ENCODE data around the gene FOXD4.
"Not testable (repeated sequence)": the region's sequence is repeated elsewhere in the genome, so short reads cannot be mapped to it uniquely, and the experiment has no call there.

The FOXD4 gene

GRCh38 chr9:109540-109939, 8.7 kb downstream of the FOXD4 start:
- H3K27ac ChIP-seq; intact Hi-C loops (cut with DNase I; ENCODE audit: low total_unique reads); H3K9me3 ChIP-seq; DNase-seq; H3K4me3 ChIP-seq; H3K36me3 ChIP-seq: not testable (repeated sequence)
- Histone ChIP-seq H3K27me3 (peaks cover 0 to 42% of the 10 kb centered on the region in 2 donors), H3K4me1 (peaks cover 0 to 17% (median 13%) of the 10 kb centered on the region in 4 donors)

- not testable (repeated sequence) for H3K27ac ChIP-seq
- H3K27me3 ChIP-seq: peaks cover 0 to 36% of the 10 kb centered on the region in 2 donors
Measured at GRCh38 chr9:108742-109495, 9.3 kb downstream of the FOXD4 start.

GRCh38 chr9:105991-106390, 12.2 kb downstream of the FOXD4 start:
- H3K4me1 ChIP-seq; H3K9me3 ChIP-seq; DNase-seq; H3K27ac ChIP-seq; H3K36me3 ChIP-seq; intact Hi-C loops (cut with DNase I; ENCODE audit: low total_unique reads); H3K4me3 ChIP-seq: not testable (repeated sequence)
- peaks cover 0 to 21% of the 10 kb centered on the region in 2 donors for H3K27me3 ChIP-seq

More at GRCh38 chr9:108742-109495, 9.3 kb downstream of the FOXD4 start:
- peaks cover 0 to 11% (median 7%) of the 10 kb centered on the region in 4 donors for H3K4me1 ChIP-seq
- intact Hi-C loops (cut with DNase I; ENCODE audit: low total_unique reads); H3K4me3 ChIP-seq; DNase-seq; H3K9me3 ChIP-seq; H3K36me3 ChIP-seq: not testable (repeated sequence)

GRCh38 chr9:100430-100829, 17.8 kb downstream of the FOXD4 start:
- H3K4me3 ChIP-seq; DNase-seq; H3K27ac ChIP-seq; H3K36me3 ChIP-seq; H3K9me3 ChIP-seq; intact Hi-C loops (cut with DNase I; ENCODE audit: low total_unique reads); H3K4me1 ChIP-seq; H3K27me3 ChIP-seq: not testable (repeated sequence)

GRCh38 chr9:99867-100266, 18.4 kb downstream of the FOXD4 start:
- H3K4me3 ChIP-seq; H3K4me1 ChIP-seq; DNase-seq; H3K9me3 ChIP-seq; H3K27me3 ChIP-seq; intact Hi-C loops (cut with DNase I; ENCODE audit: low total_unique reads); H3K27ac ChIP-seq; H3K36me3 ChIP-seq: not testable (repeated sequence)

- H3K36me3 ChIP-seq; H3K27ac ChIP-seq; H3K9me3 ChIP-seq; DNase-seq; H3K27me3 ChIP-seq; H3K4me3 ChIP-seq; H3K4me1 ChIP-seq; intact Hi-C loops (cut with DNase I; ENCODE audit: low total_unique reads): not testable (repeated sequence)
Measured at GRCh38 chr9:98775-99174, 19.4 kb downstream of the FOXD4 start.

- intact Hi-C loops (cut with DNase I; ENCODE audit: low total_unique reads); H3K4me1 ChIP-seq; H3K27me3 ChIP-seq; H3K36me3 ChIP-seq; H3K27ac ChIP-seq; H3K4me3 ChIP-seq; DNase-seq; H3K9me3 ChIP-seq: not testable (repeated sequence)
Measured at GRCh38 chr9:94992-95391, 23.2 kb downstream of the FOXD4 start.

- intact Hi-C loops (cut with DNase I; ENCODE audit: low total_unique reads); H3K4me1 ChIP-seq; H3K27ac ChIP-seq; H3K4me3 ChIP-seq; DNase-seq; H3K27me3 ChIP-seq; H3K36me3 ChIP-seq; H3K9me3 ChIP-seq: not testable (repeated sequence)
Measured at GRCh38 chr9:94323-94722, 23.9 kb downstream of the FOXD4 start.

- H3K4me1 ChIP-seq; DNase-seq; H3K36me3 ChIP-seq; H3K27ac ChIP-seq; H3K4me3 ChIP-seq; H3K27me3 ChIP-seq; H3K9me3 ChIP-seq; intact Hi-C loops (cut with DNase I; ENCODE audit: low total_unique reads): not testable (repeated sequence)
Measured at GRCh38 chr9:93909-94308, 24.3 kb downstream of the FOXD4 start.

- H3K9me3 ChIP-seq; H3K27ac ChIP-seq; H3K27me3 ChIP-seq; intact Hi-C loops (cut with DNase I; ENCODE audit: low total_unique reads); H3K4me3 ChIP-seq; H3K4me1 ChIP-seq; DNase-seq; H3K36me3 ChIP-seq: not testable (repeated sequence)
Measured at GRCh38 chr9:90851-91250, 27.4 kb downstream of the FOXD4 start.

GRCh38 chr9:88396-89037, 29.7 kb downstream of the FOXD4 start:
- H3K9me3 ChIP-seq; H3K27ac ChIP-seq; H3K27me3 ChIP-seq; intact Hi-C loops (cut with DNase I; ENCODE audit: low total_unique reads); DNase-seq; H3K36me3 ChIP-seq; H3K4me1 ChIP-seq; H3K4me3 ChIP-seq: not testable (repeated sequence)

GRCh38 chr9:87860-88259, 30.4 kb downstream of the FOXD4 start:
- H3K4me3 ChIP-seq; H3K9me3 ChIP-seq; H3K27ac ChIP-seq; H3K27me3 ChIP-seq; intact Hi-C loops (cut with DNase I; ENCODE audit: low total_unique reads); H3K36me3 ChIP-seq; DNase-seq; H3K4me1 ChIP-seq: not testable (repeated sequence)

GRCh38 chr9:87105-87504, 31.1 kb downstream of the FOXD4 start:
- H3K36me3 ChIP-seq; intact Hi-C loops (cut with DNase I; ENCODE audit: low total_unique reads); DNase-seq; H3K27me3 ChIP-seq; H3K9me3 ChIP-seq; H3K4me3 ChIP-seq; H3K4me1 ChIP-seq; H3K27ac ChIP-seq: not testable (repeated sequence)

GRCh38 chr9:86697-87096, 31.5 kb downstream of the FOXD4 start:
- H3K27ac ChIP-seq; H3K27me3 ChIP-seq; H3K4me1 ChIP-seq; DNase-seq; H3K36me3 ChIP-seq; H3K9me3 ChIP-seq; H3K4me3 ChIP-seq; intact Hi-C loops (cut with DNase I; ENCODE audit: low total_unique reads): not testable (repeated sequence)
